ENCODE measurements around the gene THSD4. TPM values are rescaled to one million over a fixed set of nuclear protein-coding genes. Genes with fewer than 3 reads are reported as not detected.

The THSD4 gene
- total RNA-seq, 1 experiment from 2014 or later, result 0.29 TPM

- Mint-ChIP-seq H3K4me1 (ENCODE audit: low read depth, unreplicated experiment) (peaks cover 8% of the 10 kb centered on the region), H3K36me3 (ENCODE audit: insufficient read depth, unreplicated experiment) (no peaks in the 10 kb centered on the region), H3K4me3 (ENCODE audit: unreplicated experiment) (no peak overlapping the region), H3K9me3 (ENCODE audit: unreplicated experiment) (no peaks in the 10 kb centered on the region), H3K27me3 (ENCODE audit: insufficient read depth, unreplicated experiment) (no peaks in the 10 kb centered on the region), H3K27ac (ENCODE audit: unreplicated experiment) (no peak overlapping the region)
- BruUV-seq (replicated peaks), result no TSS peak
- no peaks in the 10 kb centered on the region for H3K36me3 ChIP-seq (ENCODE audit: control insufficient read depth, insufficient read depth, low read length)
- no peaks in the 10 kb centered on the region for H3K4me1 ChIP-seq
- H3K4me3 ChIP-seq (ENCODE audit: low read depth, low read length), result no peak overlapping the region
- TF ChIP-seq CTCF (IDR thresholded peaks at IDR 0.05; ENCODE audit: insufficient read depth in 1 of 2, low read depth in 1 of 2, low read length in 1 of 2, severe bottlenecking in 1 of 2, unreplicated experiment in 1 of 2), result no peak
- ChIA-PET CTCF (interaction anchor here (0.6 kb wide), 1 partner anchor 42 kb away, joined by 6 read pairs; no protein-coding TSS in a partner anchor), POLR2A (no interaction called here)
- no peaks in the 10 kb centered on the region for H3K9me3 ChIP-seq
- intact Hi-C loops (cut with micrococcal nuclease; ENCODE audit: unreplicated experiment), result loop anchor here (10.0 kb wide), 1 partner anchor 694 kb away; the partner anchor contains the start of gene THSD4
- H3K27me3 ChIP-seq (replicated peaks; ENCODE audit: control insufficient read depth, insufficient read depth, low read length), result no peaks in the 10 kb centered on the region
- no peak for DNase-seq
Observed at GRCh38 chr15:71808311-71809020, 693.2 kb downstream of the THSD4 start.

- ChIA-PET POLR2A (no interaction called here), CTCF (interaction anchor here (0.6 kb wide), 1 partner anchor 41 kb away, joined by 6 read pairs; no protein-coding TSS in a partner anchor)
- intact Hi-C loops (cut with micrococcal nuclease; ENCODE audit: unreplicated experiment), result loop anchor here (10.0 kb wide), 1 partner anchor 695 kb away; the partner anchor contains the start of gene THSD4
- Mint-ChIP-seq H3K36me3 (ENCODE audit: insufficient read depth, unreplicated experiment) (no peaks in the 10 kb centered on the region), H3K4me1 (ENCODE audit: low read depth, unreplicated experiment) (peaks cover 8% of the 10 kb centered on the region), H3K27ac (ENCODE audit: unreplicated experiment) (no peak overlapping the region), H3K9me3 (ENCODE audit: unreplicated experiment) (no peaks in the 10 kb centered on the region), H3K4me3 (ENCODE audit: unreplicated experiment) (no peak overlapping the region), H3K27me3 (ENCODE audit: insufficient read depth, unreplicated experiment) (no peaks in the 10 kb centered on the region)
- no peaks in the 10 kb centered on the region for H3K27me3 ChIP-seq (replicated peaks; ENCODE audit: control insufficient read depth, insufficient read depth, low read length)
- DNase-seq, result no peak
- H3K4me3 ChIP-seq (ENCODE audit: low read depth, low read length), result no peak overlapping the region
- no TSS peak for BruUV-seq (replicated peaks)
- H3K9me3 ChIP-seq, result no peaks in the 10 kb centered on the region
- no peak for TF ChIP-seq CTCF (IDR thresholded peaks at IDR 0.05; ENCODE audit: insufficient read depth in 1 of 2, low read depth in 1 of 2, low read length in 1 of 2, severe bottlenecking in 1 of 2, unreplicated experiment in 1 of 2)
- H3K36me3 ChIP-seq (ENCODE audit: control insufficient read depth, insufficient read depth, low read length), result no peaks in the 10 kb centered on the region
- no peaks in the 10 kb centered on the region for H3K4me1 ChIP-seq
Observed at GRCh38 chr15:71809346-71809745, 694.1 kb downstream of the THSD4 start.

- Mint-ChIP-seq H3K4me3 (ENCODE audit: unreplicated experiment) (no peak within 1 kb of the TSS), H3K9me3 (ENCODE audit: unreplicated experiment) (no peaks in the 10 kb centered on the region), H3K4me1 (ENCODE audit: low read depth, unreplicated experiment) (peaks cover 8% of the 10 kb centered on the region), H3K27me3 (ENCODE audit: insufficient read depth, unreplicated experiment) (no peaks in the 10 kb centered on the region), H3K36me3 (ENCODE audit: insufficient read depth, unreplicated experiment) (no peaks in the 10 kb centered on the region), H3K27ac (ENCODE audit: unreplicated experiment) (no peak within 1 kb of the TSS)
- Histone ChIP-seq H3K4me3 (ENCODE audit: low read depth, low read length) (no peak within 1 kb of the TSS), H3K27me3 (replicated peaks; ENCODE audit: control insufficient read depth, insufficient read depth, low read length) (no peaks in the 10 kb centered on the region), H3K9me3 (no peaks in the 10 kb centered on the region), H3K36me3 (ENCODE audit: control insufficient read depth, insufficient read depth, low read length) (no peaks in the 10 kb centered on the region), H3K4me1 (no peaks in the 10 kb centered on the region)
- no peak for DNase-seq
- TF ChIP-seq CTCF (IDR thresholded peaks at IDR 0.05; ENCODE audit: insufficient read depth in 1 of 2, low read depth in 1 of 2, low read length in 1 of 2, severe bottlenecking in 1 of 2, unreplicated experiment in 1 of 2), result no peak
- ChIA-PET CTCF (no interaction called here), POLR2A (no interaction called here)
- intact Hi-C loops (cut with micrococcal nuclease; ENCODE audit: unreplicated experiment), result no loop called here
- no TSS peak for BruUV-seq (replicated peaks)
Observed at GRCh38 chr15:71810256-71811035, 695.2 kb downstream of the THSD4 start, which contains the start of gene NR2E3. NR2E3 (plus strand) TSS chr15:71810554; CDS start chr15:71810744, 190 bp downstream.
